ENCODE results near the gene PANK3. TPM values are rescaled to one million over a fixed set of nuclear protein-coding genes. Genes with fewer than 3 reads are reported as not detected.
A peak's percentile ranks its signal among the peaks of the same experiment; 100 is the strongest.
"Not testable (repeated sequence)": the region's sequence is repeated elsewhere in the genome, so short reads cannot be mapped to it uniquely, and the experiment has no call there.

PANK3 gene
- total and polyA plus RNA-seq, 3 experiments from 2014 or later = 4.8 to 61.3 (median 53.8) TPM

DNA sequence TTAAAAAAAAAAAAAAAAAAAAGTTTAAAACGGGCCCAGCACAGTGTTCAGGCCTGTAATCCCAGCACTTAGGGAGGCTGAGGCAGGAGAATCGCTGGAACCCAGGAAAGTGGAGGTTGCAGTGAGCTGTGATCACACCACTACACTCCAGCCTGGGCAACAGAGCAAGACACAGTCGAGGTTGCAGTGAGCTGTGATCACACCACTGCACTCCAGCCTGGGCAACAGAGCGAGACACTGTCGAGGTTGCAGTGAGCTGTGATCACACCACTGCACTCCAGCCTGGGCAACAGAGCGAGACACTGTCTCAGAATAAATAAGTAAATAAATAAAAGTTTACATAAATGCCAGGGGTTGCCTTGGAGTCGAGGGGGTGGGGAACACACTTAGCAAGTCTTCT is 44.8 kb downstream of the PANK3 start:
- H3K4me1 ChIP-seq (ENCODE audit: insufficient read depth, low read length); H3K4me3 ChIP-seq (ENCODE audit: low read length); DNase-seq; H3K36me3 Mint-ChIP-seq; H3K4me3 Mint-ChIP-seq; H3K27ac Mint-ChIP-seq; H3K9me3 ChIP-seq (ENCODE audit: low read length); POLR2A ChIA-PET; H3K9me3 Mint-ChIP-seq; H3K27ac ChIP-seq (ENCODE audit: low read depth, low read length); H3K36me3 ChIP-seq (ENCODE audit: insufficient read depth, low read length): not testable (repeated sequence)
- H3K27me3 ChIP-seq (ENCODE audit: insufficient read depth, low read length, poor library complexity, severe bottlenecking) = peaks cover 12% of the 10 kb centered on the region
- H3K4me1 Mint-ChIP-seq = peaks cover 3 to 10% (median 5%) of the 10 kb centered on the region in 3 donors
- H3K27me3 Mint-ChIP-seq = peaks cover 31 to 45% of the 10 kb centered on the region in 2 donors
- CTCF ChIA-PET = interaction anchor here (0.7 kb wide), 1 partner anchor 8 kb away, joined by 3 read pairs; no protein-coding TSS in a partner anchor

DNA sequence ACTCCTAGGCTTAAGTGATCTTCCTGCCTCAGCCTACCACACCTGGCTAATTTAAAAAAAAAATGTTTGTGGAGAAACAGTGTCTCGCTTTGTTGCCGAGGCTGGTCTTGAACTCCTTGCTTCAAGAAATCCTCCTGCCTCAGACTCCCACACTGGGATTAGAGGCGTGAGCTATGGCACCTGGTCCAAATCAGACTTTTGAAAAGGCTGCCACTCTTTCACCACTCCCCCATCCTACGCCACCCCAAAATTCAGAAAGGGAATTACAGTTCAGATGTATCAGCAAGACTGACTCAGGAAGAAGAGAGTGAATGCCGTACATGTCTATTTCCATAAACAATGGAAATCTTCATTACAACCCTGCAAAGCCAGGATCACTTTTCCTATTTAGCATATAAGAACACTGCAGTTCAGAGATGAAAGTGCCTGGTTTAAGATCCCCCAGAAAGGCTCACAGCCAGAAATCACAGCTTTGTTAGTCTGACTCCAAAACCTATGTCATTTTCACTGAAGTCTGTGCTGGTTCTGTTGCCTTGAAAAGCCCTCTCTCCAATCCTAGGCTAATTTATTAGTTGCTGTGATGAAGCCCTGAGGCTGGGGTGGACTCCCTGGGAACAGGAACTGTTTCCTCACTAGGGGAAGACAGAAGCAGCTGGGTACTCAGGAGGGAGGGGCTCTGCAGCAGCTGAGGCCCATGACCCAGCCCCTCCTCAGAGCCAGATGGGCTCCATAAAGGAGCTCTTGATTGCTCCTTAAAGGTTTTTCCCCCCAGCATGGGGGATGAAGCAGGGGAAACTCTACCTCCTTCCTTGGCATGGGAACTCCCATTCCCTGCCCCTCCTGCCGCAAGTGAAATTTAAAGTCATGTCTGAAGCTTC is 46.9 kb downstream of the PANK3 start:
- peaks cover 0 to 6% (median 0%) of the 10 kb centered on the region in 5 donors for H3K9me3 Mint-ChIP-seq
- peaks cover 43 to 59% of the 10 kb centered on the region in 2 donors for H3K27me3 Mint-ChIP-seq
- no peaks in the 10 kb centered on the region for H3K4me1 ChIP-seq (ENCODE audit: insufficient read depth, low read length)
- POLR2A ChIA-PET = no interaction called here
- no peaks in the 10 kb centered on the region for H3K9me3 ChIP-seq (ENCODE audit: low read length)
- H3K4me1 Mint-ChIP-seq = peaks cover 8 to 15% (median 9%) of the 10 kb centered on the region in 3 donors
- CTCF ChIA-PET = no interaction called here
- H3K36me3 ChIP-seq (ENCODE audit: insufficient read depth, low read length) = no peaks in the 10 kb centered on the region
- H3K4me3 Mint-ChIP-seq = no peak overlapping the region
- H3K36me3 Mint-ChIP-seq = no peaks in the 10 kb centered on the region
- no peak overlapping the region for H3K27ac ChIP-seq (ENCODE audit: low read depth, low read length)
- H3K27me3 ChIP-seq (ENCODE audit: insufficient read depth, low read length, poor library complexity, severe bottlenecking) = peaks cover 18% of the 10 kb centered on the region
- no peak overlapping the region for H3K27ac Mint-ChIP-seq
- DNase-seq = no peak
- H3K4me3 ChIP-seq (ENCODE audit: low read length) = no peak overlapping the region

- POLR2A ChIA-PET = no interaction called here
- Histone ChIP-seq H3K27me3 (ENCODE audit: insufficient read depth, low read length, poor library complexity, severe bottlenecking) (peaks cover 18% of the 10 kb centered on the region), H3K27ac (ENCODE audit: low read depth, low read length) (no peak overlapping the region), H3K4me3 (ENCODE audit: low read length) (no peak overlapping the region), H3K9me3 (ENCODE audit: low read length) (no peaks in the 10 kb centered on the region), H3K4me1 (ENCODE audit: insufficient read depth, low read length) (no peaks in the 10 kb centered on the region), H3K36me3 (ENCODE audit: insufficient read depth, low read length) (no peaks in the 10 kb centered on the region)
- Mint-ChIP-seq H3K9me3 (peaks cover 0 to 6% (median 0%) of the 10 kb centered on the region in 5 donors), H3K27ac (no peak overlapping the region), H3K36me3 (no peaks in the 10 kb centered on the region), H3K4me3 (no peak overlapping the region), H3K27me3 (peaks cover 43 to 59% of the 10 kb centered on the region in 2 donors), H3K4me1 (peaks cover 8 to 15% (median 9%) of the 10 kb centered on the region in 3 donors)
- CTCF ChIA-PET = no interaction called here
- no peak for DNase-seq
Measured at GRCh38 chr5:168531191-168531590, 48.0 kb downstream of the PANK3 start.

- H3K9me3 ChIP-seq (ENCODE audit: low read length) = no peaks in the 10 kb centered on the region
- H3K27ac Mint-ChIP-seq = no peak overlapping the region
- peaks cover 0 to 6% (median 0%) of the 10 kb centered on the region in 5 donors for H3K9me3 Mint-ChIP-seq
- H3K4me3 Mint-ChIP-seq = peak overlapping the region in 4 of 7 donors; percentile 30 to 72 (median 64)
- H3K4me1 ChIP-seq (ENCODE audit: insufficient read depth, low read length) = no peaks in the 10 kb centered on the region
- H3K27ac ChIP-seq (ENCODE audit: low read depth, low read length) = no peak overlapping the region
- ChIA-PET CTCF (no interaction called here), POLR2A (no interaction called here)
- H3K36me3 ChIP-seq (ENCODE audit: insufficient read depth, low read length) = no peaks in the 10 kb centered on the region
- peaks cover 18% of the 10 kb centered on the region for H3K27me3 ChIP-seq (ENCODE audit: insufficient read depth, low read length, poor library complexity, severe bottlenecking)
- H3K4me3 ChIP-seq (ENCODE audit: low read length) = no peak overlapping the region
- DNase-seq = no peak
- H3K27me3 Mint-ChIP-seq = peaks cover 43 to 58% of the 10 kb centered on the region in 2 donors
- peaks cover 8 to 15% (median 9%) of the 10 kb centered on the region in 3 donors for H3K4me1 Mint-ChIP-seq
- H3K36me3 Mint-ChIP-seq = no peaks in the 10 kb centered on the region
Measured at GRCh38 chr5:168530621-168531150, 48.5 kb downstream of the PANK3 start.

DNA sequence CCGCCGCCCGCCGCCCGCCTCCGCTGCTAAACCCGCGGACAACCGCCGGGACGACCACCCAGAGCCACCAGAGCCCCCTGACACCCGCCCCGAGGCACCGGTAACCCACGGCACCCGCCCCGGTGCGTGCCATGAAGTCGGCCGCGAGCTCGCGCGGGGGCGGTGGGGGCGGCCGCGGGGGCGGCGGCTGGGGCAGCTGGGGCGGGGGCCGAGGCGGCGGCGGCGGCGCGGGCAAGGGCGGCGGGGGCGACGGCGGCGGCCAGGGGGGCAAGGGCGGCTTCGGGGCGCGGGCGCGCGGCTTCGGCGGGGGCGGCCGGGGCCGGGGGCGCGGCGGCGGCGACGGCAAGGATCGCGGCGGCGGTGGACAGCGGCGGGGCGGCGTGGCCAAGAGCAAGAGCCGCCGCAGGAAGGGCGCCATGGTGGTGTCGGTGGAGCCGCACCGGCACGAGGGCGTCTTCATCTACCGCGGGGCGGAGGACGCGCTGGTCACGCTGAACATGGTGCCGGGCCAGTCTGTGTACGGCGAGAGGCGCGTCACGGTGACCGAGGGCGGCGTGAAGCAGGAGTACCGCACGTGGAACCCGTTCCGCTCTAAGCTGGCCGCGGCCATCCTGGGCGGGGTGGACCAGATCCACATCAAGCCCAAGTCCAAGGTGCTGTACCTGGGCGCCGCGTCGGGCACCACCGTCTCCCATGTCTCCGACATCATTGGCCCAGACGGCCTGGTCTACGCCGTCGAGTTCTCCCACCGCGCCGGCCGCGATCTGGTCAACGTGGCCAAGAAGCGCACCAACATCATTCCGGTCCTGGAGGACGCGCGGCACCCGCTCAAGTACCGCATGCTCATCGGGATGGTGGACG is 49.6 kb downstream of the PANK3 start:
- DNase-seq = no peak
- CTCF ChIA-PET = no interaction called here

GRCh38 chr5:168528521-168529373 is 50.4 kb downstream of the PANK3 start, which contains the start of gene FBLL1:
FBLL1 (plus strand) TSS chr5:168529305; CDS start chr5:168529505, 200 bp downstream.
- Histone ChIP-seq H3K27ac (ENCODE audit: low read depth, low read length) (no peak within 1 kb of the TSS), H3K4me1 (ENCODE audit: insufficient read depth, low read length) (no peaks in the 10 kb centered on the region), H3K27me3 (ENCODE audit: insufficient read depth, low read length, poor library complexity, severe bottlenecking) (peaks cover 18% of the 10 kb centered on the region), H3K4me3 (ENCODE audit: low read length) (peak within 1 kb of the TSS; percentile 32), H3K36me3 (ENCODE audit: insufficient read depth, low read length) (no peaks in the 10 kb centered on the region), H3K9me3 (ENCODE audit: low read length) (no peaks in the 10 kb centered on the region)
- Mint-ChIP-seq H3K36me3 (no peaks in the 10 kb centered on the region), H3K27me3 (peaks cover 37 to 51% of the 10 kb centered on the region in 2 donors), H3K27ac (no peak within 1 kb of the TSS), H3K9me3 (peaks cover 0 to 6% (median 0%) of the 10 kb centered on the region in 5 donors), H3K4me3 (peak within 1 kb of the TSS in 6 of 7 donors; percentile 50 to 81 (median 68)), H3K4me1 (peaks cover 8 to 15% (median 9%) of the 10 kb centered on the region in 3 donors)
- ChIA-PET POLR2A (no interaction called here), CTCF (no interaction called here)
- peak in 2 of 5 donors; percentile 21 to 47 for DNase-seq

More for the DNA sequence above, 49.6 kb downstream of the PANK3 start:
- H3K4me3 ChIP-seq (ENCODE audit: low read length) = no peak overlapping the region
- peaks cover 18% of the 10 kb centered on the region for H3K27me3 ChIP-seq (ENCODE audit: insufficient read depth, low read length, poor library complexity, severe bottlenecking)
- H3K36me3 ChIP-seq (ENCODE audit: insufficient read depth, low read length) = no peaks in the 10 kb centered on the region
- no peaks in the 10 kb centered on the region for H3K4me1 ChIP-seq (ENCODE audit: insufficient read depth, low read length)
- H3K9me3 ChIP-seq (ENCODE audit: low read length) = no peaks in the 10 kb centered on the region
- peaks cover 8 to 15% (median 9%) of the 10 kb centered on the region in 3 donors for H3K4me1 Mint-ChIP-seq
- POLR2A ChIA-PET = no interaction called here
- no peak overlapping the region for H3K27ac ChIP-seq (ENCODE audit: low read depth, low read length)
- no peak overlapping the region for H3K27ac Mint-ChIP-seq
- H3K9me3 Mint-ChIP-seq = peaks cover 0 to 6% (median 0%) of the 10 kb centered on the region in 5 donors
- H3K4me3 Mint-ChIP-seq = peak overlapping the region in 6 of 7 donors; percentile 32 to 79 (median 64)
- no peaks in the 10 kb centered on the region for H3K36me3 Mint-ChIP-seq
- peaks cover 39 to 52% of the 10 kb centered on the region in 2 donors for H3K27me3 Mint-ChIP-seq

DNA sequence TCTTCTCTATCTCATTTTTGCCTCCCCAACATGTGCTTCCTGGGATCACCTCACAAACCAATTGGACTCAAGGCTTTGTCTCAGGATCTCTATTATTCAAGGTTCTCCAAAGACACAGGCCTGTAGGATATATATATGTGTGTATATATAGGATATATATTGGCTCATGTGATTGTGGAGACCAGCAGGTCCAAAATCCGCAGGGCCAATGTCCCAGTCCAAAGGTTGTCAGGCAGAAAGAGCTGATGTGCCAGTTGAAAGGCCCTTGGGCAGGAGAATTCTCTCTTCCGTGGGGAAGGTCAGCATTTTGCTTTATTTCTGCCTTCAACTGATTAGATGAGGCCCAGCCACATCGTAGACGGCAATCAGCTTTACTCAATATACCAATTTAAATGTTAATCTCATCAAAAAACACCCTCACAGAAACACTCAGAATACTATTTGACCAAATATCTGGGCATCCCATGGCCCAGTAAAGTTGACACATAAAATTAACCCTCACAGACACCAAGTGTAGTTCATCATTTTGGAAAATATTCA is 51.3 kb downstream of the PANK3 start:
- peaks cover 8 to 15% (median 9%) of the 10 kb centered on the region in 3 donors for H3K4me1 Mint-ChIP-seq
- Histone ChIP-seq H3K4me3 (ENCODE audit: low read length) (no peak overlapping the region), H3K27me3 (ENCODE audit: insufficient read depth, low read length, poor library complexity, severe bottlenecking) (peaks cover 18% of the 10 kb centered on the region), H3K9me3 (ENCODE audit: low read length) (no peaks in the 10 kb centered on the region), H3K4me1 (ENCODE audit: insufficient read depth, low read length) (no peaks in the 10 kb centered on the region), H3K27ac (ENCODE audit: low read depth, low read length) (no peak overlapping the region), H3K36me3 (ENCODE audit: insufficient read depth, low read length) (no peaks in the 10 kb centered on the region)
- H3K9me3 Mint-ChIP-seq = peaks cover 0 to 6% (median 0%) of the 10 kb centered on the region in 5 donors
- no peak overlapping the region for H3K27ac Mint-ChIP-seq
- POLR2A ChIA-PET = no interaction called here
- no peak for DNase-seq
- H3K27me3 Mint-ChIP-seq = peaks cover 30 to 43% of the 10 kb centered on the region in 2 donors
- H3K36me3 Mint-ChIP-seq = no peaks in the 10 kb centered on the region
- peak overlapping the region in 3 of 7 donors; percentile 3 to 69 (median 44) for H3K4me3 Mint-ChIP-seq
- CTCF ChIA-PET = interaction anchor here (1.6 kb wide), 1 partner anchor 11 kb away, joined by 6 read pairs; no protein-coding TSS in a partner anchor

Measured in CD8-positive, alpha-beta memory T cell (primary cell).